ENCODE data around the gene SLBP.

The SLBP gene

GRCh38 chr4:1654216-1654955 is 57.7 kb downstream of the SLBP start:
- no peaks in the 10 kb centered on the region for H3K27me3 Mint-ChIP-seq
- peaks cover 2% of the 10 kb centered on the region for H3K36me3 Mint-ChIP-seq
- no peaks in the 10 kb centered on the region for H3K9me3 Mint-ChIP-seq (ENCODE audit: low read depth)
- no peak overlapping the region for H3K4me3 Mint-ChIP-seq
- no peak overlapping the region for H3K27ac Mint-ChIP-seq
- no peaks in the 10 kb centered on the region for H3K4me1 Mint-ChIP-seq (ENCODE audit: low read depth)

GRCh38 chr4:1653776-1654175 is 58.3 kb downstream of the SLBP start:
- no peak overlapping the region for H3K4me3 Mint-ChIP-seq

GRCh38 chr4:1652088-1652487 is 60.0 kb downstream of the SLBP start:
- H3K36me3 Mint-ChIP-seq = peaks cover 2% of the 10 kb centered on the region
- H3K9me3 Mint-ChIP-seq (ENCODE audit: low read depth) = no peaks in the 10 kb centered on the region
- peaks cover 5% of the 10 kb centered on the region for H3K4me1 Mint-ChIP-seq (ENCODE audit: low read depth)
- no peak overlapping the region for H3K4me3 Mint-ChIP-seq
- no peak overlapping the region for H3K27ac Mint-ChIP-seq
- H3K27me3 Mint-ChIP-seq = no peaks in the 10 kb centered on the region

More at GRCh38 chr4:1653776-1654175, 58.3 kb downstream of the SLBP start:
- no peaks in the 10 kb centered on the region for H3K4me1 Mint-ChIP-seq (ENCODE audit: low read depth)
- no peak overlapping the region for H3K27ac Mint-ChIP-seq
- no peaks in the 10 kb centered on the region for H3K27me3 Mint-ChIP-seq
- peaks cover 2% of the 10 kb centered on the region for H3K36me3 Mint-ChIP-seq
- no peaks in the 10 kb centered on the region for H3K9me3 Mint-ChIP-seq (ENCODE audit: low read depth)

DNA sequence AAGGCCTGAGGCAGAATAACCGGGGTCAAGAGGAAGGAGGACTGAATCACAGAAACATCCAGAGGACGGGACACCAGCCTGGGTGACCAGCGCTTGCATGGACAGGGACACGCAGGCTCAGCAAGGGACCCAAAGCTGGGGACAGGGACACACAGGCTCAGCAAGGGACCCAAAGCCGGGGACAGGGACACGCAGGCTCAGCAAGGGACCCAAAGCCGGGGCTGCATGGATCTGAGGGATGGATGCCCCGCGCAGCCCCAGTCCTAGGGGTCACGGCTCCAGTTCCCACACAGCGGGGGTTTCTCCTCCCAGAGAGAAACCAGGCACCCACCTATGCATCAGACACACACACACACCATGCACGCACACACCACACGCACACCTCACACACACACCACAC is 60.5 kb downstream of the SLBP start:
- Mint-ChIP-seq H3K36me3 (peaks cover 1% of the 10 kb centered on the region), H3K4me3 (no peak overlapping the region), H3K27me3 (no peaks in the 10 kb centered on the region), H3K4me1 (ENCODE audit: low read depth) (peaks cover 5% of the 10 kb centered on the region), H3K9me3 (ENCODE audit: low read depth) (no peaks in the 10 kb centered on the region), H3K27ac (no peak overlapping the region)

DNA sequence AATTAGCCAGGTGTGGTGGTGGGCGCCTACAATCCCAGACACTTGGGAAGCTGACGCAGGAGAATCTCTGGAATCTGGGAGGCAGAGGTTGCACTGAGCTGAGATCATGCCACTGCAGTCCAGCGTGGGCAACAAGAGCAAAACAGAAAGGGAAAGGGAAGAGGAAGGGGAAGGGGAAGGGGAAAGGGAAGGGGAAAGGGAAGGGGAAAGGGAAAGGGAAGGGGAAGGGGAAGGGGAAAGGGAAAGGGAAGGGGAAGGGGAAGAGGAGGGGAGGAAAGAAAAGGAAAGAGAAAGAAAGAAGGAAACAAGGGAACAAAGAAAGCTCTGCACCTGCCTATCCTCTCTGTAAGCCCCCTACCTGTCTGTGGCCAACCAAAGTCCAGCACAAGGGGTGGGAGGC is 63.2 kb downstream of the SLBP start:
- Mint-ChIP-seq H3K9me3 (ENCODE audit: low read depth) (no peaks in the 10 kb centered on the region), H3K27me3 (no peaks in the 10 kb centered on the region), H3K27ac (no peak overlapping the region), H3K4me1 (ENCODE audit: low read depth) (peaks cover 5% of the 10 kb centered on the region), H3K4me3 (no peak overlapping the region), H3K36me3 (no peaks in the 10 kb centered on the region)

GRCh38 chr4:1647432-1647831 is 64.7 kb downstream of the SLBP start:
- Mint-ChIP-seq H3K4me1 (ENCODE audit: low read depth) (peaks cover 5% of the 10 kb centered on the region), H3K36me3 (no peaks in the 10 kb centered on the region), H3K9me3 (ENCODE audit: low read depth) (no peaks in the 10 kb centered on the region), H3K4me3 (no peak overlapping the region), H3K27ac (no peak overlapping the region), H3K27me3 (no peaks in the 10 kb centered on the region)

- no peak overlapping the region for H3K27ac Mint-ChIP-seq
- no peaks in the 10 kb centered on the region for H3K27me3 Mint-ChIP-seq
- no peaks in the 10 kb centered on the region for H3K36me3 Mint-ChIP-seq
- H3K4me3 Mint-ChIP-seq = no peak overlapping the region
- no peaks in the 10 kb centered on the region for H3K9me3 Mint-ChIP-seq (ENCODE audit: low read depth)
- peaks cover 5% of the 10 kb centered on the region for H3K4me1 Mint-ChIP-seq (ENCODE audit: low read depth)
Measured at GRCh38 chr4:1646690-1647089, 65.4 kb downstream of the SLBP start.

GRCh38 chr4:1644891-1645657 is 67.0 kb downstream of the SLBP start:
- H3K9me3 Mint-ChIP-seq (ENCODE audit: low read depth) = no peaks in the 10 kb centered on the region
- H3K36me3 Mint-ChIP-seq = no peaks in the 10 kb centered on the region
- H3K27ac Mint-ChIP-seq = no peak overlapping the region
- no peaks in the 10 kb centered on the region for H3K27me3 Mint-ChIP-seq
- peaks cover 5% of the 10 kb centered on the region for H3K4me1 Mint-ChIP-seq (ENCODE audit: low read depth)
- no peak overlapping the region for H3K4me3 Mint-ChIP-seq

DNA sequence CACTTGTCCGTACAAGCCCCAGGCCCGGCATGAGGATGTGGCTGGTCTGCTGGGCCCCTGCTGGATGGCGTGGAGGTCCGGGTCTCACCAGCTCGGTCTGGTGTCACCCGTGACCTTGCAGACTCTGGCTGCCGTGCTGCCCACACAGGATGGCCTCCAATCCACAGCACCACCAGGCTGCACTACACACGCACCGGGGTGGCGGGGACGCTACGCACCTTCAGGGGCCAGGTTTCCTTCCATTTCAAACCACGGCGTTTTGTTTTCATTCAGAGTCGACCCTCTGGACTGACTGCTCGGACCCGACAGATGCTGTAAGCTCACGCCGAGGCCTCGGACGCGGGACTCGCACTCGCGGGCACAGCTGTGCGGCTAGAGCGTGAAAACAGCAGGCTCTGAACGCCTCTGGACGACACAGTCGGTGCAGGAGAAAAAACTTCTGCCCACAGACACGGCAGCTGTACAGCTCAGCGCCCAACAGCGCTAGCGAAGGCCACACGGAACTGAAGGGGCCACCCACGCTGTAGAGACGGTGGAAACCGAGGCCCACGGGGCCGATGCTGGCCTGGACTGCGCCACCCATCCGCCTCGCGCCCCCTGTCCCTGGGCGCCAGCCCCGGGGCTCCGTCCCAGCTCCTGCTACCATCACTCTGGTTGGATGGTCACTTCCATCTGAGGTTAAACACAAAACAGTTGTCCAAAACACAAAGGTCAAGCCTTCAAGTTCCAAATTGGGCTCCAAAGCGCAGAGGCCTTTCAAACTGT is 68.0 kb downstream of the SLBP start:
- H3K27me3 Mint-ChIP-seq = no peaks in the 10 kb centered on the region
- H3K27ac Mint-ChIP-seq = no peak overlapping the region
- H3K9me3 Mint-ChIP-seq (ENCODE audit: low read depth) = no peaks in the 10 kb centered on the region
- no peak overlapping the region for H3K4me3 Mint-ChIP-seq
- no peaks in the 10 kb centered on the region for H3K36me3 Mint-ChIP-seq
- peaks cover 5% of the 10 kb centered on the region for H3K4me1 Mint-ChIP-seq (ENCODE audit: low read depth)
